Suppressor macrophage treated with lipopolysaccharide for 4 hours (primary cell): ENCODE results near the gene AAGAB.
A peak's percentile ranks its signal among the peaks of the same experiment; 100 is the strongest.

Experiments
- DNase-seq: peaks from one replicate; pipeline ENCODE4 v3.0.0-alpha.2; 2020

Gene AAGAB

DNA sequence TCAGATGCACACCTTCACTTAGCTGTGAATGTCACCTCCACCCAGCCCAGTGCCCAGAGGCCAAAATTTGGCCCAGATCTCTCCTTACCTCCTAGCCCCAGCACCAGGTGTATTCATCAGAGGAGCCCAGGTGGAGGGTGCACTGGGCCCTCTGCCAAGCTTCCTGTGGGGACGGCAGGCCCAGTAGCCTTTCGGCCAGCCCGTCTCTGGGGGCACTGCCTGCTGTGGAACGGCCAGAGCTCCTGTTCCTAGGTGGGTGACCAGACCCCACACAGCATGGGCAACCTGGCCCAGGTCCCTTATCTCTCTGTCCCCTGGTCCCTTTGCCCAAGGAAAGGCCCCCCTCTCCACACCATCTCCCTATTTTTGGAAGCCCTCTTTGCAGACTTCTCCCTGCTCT lies 67.8 kb downstream of the AAGAB start:
- DNase-seq: no peak

GRCh38 chr15:67186226-67186649 lies 68.2 kb downstream of the AAGAB start:
- DNase-seq: peak; percentile 38

DNA sequence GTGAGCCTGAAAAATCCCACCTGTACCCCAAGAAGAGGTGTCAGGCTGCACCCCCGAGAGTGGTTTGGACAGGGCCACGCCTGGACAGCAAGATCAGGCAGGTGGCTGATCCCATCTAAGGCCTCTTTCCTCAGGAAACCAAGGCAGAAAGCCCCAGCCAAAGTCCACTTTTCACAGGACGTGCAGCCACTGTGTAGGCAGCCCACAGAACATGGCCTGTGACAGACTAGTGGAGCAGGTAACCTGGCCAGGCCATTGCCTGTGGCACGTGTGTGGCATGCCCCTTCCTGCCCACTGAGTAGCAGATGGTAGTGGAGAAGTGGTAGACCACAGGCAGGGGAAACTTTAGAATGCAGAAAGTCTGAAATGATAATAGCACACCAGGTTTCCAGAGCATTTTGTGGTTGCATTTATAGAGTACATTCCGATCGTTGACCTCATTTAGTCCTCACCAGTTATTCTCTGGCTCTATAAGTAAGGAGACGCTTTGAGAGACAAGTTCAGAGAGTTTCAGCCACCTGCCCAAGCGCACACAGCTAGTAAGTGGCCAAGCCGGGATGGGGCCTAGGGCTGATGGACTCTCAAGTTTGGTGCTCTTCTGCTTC lies 68.7 kb downstream of the AAGAB start:
- no peak for DNase-seq

DNA sequence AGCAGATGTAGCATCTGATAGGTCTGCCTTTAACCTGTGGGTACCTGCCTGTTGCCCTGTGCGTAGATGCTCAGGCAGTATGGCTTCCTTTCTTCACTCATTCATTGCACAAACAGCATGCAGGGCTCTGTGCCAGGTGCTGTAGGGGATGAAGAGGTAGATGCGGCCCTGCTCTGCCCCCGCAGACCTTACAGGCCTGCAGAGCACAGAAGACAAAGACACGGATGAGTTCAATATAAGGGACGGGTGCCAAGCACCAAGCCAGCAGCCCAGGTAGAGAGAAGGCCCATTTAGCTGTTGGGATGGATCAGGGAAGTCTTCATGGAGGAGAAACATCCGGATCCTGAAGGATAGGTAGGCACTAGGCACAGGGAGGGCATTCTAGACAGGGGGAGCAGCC lies 69.4 kb downstream of the AAGAB start:
- no peak for DNase-seq

- no peak for DNase-seq
Measured at GRCh38 chr15:67184208-67184925, 70.1 kb downstream of the AAGAB start.

DNA sequence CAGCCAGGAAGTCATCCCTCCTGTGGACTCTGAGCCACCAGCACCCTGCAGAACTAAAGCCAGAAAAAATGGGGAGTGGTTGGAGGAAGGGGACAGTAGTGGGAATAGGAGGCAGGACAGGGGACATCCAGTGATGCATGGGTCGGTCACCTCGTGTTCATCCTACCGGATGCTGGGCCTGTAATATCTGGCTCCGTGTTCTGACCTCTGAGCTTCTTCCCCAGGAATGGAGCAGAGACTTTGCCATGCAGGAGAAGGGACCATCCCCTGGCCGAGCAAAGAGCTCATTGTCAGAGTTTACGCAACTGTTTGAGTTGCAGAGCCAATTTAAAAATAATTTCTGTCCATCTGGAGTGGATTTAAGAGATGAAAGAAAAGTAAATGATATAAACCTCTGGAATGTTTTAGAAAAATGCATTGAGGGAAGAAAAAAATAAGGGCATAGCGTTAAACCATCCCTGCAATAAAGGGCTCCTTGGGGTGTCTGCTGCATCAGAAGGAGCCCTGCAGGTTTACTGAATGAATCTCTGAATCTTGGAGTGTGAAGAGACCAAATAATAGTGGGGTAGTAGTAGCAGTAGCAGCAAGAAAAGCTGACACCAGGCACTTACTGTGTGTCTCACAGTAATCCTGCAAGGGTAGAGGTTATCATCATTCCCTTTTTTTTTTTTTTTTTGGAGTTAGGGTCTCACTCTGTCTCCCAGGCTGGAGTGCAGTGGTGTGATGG lies 70.9 kb downstream of the AAGAB start:
- DNase-seq: no peak

DNA sequence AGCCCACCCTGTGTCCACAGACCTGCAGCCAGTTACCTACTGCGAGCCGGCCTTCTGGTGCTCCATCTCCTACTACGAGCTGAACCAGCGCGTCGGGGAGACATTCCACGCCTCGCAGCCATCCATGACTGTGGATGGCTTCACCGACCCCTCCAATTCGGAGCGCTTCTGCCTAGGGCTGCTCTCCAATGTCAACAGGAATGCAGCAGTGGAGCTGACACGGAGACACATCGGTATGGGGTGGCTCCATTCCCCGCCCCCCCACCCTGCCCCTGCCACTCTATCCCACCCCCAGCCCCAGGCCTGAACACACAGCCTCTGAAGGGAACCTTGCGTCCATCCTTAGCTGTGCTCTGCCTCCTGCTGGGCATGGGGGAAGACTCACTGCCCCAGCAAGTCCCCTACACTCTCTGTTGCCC lies 73.2 kb downstream of the AAGAB start:
- no peak for DNase-seq

- DNase-seq: no peak
Measured at GRCh38 chr15:67180514-67181191, 73.8 kb downstream of the AAGAB start.

GRCh38 chr15:67180035-67180434 lies 74.4 kb downstream of the AAGAB start:
- no peak for DNase-seq

DNA sequence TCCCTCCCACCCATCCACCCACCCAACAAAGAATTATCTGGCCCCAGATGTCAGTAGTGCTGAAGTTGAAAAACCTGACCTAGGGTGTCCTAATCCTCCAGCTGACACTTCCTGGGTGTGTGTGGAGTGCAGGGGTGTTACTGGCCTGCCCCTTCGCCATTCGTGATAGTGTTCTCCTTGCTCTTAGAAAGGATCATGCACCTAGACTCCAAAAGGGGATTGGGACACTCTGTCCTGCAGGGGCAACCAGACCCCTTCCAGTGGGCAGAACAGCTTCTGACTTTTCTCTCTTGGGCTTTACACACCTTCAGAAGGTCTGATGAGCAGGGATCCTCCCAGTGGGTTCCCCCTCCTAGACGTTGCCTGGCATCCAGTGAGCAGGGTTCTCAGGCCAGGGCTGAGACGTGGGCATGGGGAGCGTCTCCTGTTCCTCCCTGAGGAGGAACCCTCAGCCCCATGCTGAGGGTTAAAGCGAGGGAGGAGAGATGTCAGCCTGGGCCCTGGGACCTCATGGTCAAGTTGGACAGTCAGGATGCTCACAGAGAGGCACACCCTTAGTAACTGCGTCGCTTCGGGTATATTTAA lies 75.0 kb downstream of the AAGAB start:
- DNase-seq: no peak

DNA sequence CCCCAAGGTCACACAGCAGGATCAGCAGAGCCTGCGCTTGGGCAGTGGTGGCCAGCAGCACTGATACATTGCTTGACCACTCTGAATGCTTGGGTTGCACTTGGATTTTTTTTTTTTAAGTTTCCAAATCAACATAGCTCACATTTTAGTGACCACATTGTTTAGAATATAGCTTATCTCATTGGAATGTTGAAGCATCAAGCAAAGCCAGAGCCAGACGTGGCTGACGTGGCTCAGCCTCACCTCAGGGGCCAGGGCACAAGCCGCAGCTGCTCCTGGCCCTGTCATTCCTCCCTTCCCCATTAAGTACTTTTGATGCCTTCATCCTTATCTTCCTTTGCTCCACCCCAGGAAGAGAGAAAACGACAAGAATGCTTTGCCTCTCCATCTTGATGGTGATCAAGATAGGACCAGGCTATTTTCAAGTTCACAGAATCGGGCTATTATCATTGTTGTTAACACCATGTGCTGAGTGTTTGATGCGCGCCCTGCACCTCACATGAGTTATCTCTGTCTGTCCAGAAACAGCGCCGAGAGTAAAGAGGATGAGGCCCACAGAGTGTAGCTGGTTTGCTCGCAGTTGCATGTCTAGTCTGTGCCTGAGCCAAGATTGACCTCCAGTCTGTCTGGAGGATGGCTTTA lies 75.8 kb downstream of the AAGAB start:
- no peak for DNase-seq

DNA sequence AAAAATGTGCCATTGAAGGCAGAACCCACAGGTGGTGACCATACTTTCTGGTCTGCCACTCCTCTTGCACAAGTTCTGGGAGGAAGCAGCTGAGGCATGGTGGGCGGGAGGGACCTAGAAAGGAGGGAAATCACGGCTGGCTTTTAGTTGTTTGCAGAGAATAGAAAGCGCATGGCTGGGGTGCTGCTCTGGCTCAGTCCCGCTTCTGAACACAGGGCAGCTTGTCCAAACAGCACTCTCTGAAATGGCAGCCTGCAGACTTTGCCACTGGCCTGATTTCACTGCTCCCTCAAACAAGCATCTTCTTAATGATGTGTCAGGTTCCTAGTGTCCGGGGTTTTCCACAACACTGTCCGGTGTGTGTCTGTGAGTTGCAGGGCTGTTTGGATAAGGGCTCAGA lies 76.7 kb downstream of the AAGAB start:
- DNase-seq: peak; percentile 69

DNA sequence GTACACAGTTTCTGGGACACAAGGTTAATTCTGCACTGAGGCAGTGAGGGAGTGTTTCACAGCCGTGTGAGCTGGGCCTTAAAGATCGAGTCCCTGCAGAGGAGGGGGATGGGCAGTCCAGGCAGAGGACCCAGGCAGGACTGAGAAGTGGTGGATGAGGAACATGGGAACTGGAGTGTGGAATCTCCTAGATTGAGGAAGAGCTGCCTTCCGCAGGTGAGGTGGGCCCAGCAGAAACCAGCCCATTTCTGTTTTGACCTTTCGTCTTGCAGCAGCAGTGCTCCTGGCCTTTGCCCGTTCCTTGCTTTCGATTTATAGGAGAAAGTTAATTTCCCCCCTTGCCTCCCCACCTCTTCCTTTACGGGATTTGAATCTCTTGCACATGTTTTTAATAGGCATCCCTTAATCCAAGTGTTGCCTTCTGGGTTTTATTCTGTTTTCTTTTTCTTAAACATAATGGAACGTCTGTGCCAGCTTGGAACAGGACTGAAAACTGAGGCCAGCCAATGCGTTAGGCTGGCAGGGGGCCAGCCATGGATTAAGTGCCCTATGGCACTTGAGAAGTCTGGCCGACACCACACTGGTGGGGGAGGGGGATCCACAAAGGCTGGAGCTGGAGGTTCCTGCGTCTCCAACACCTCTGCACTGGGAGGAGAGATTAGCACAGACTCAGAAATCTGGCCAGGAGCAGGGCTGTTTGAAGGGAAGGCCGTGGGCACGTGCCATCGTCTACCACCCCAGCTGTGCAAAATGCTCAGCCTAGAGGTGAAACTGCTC lies 78.1 kb downstream of the AAGAB start:
- no peak for DNase-seq

- DNase-seq: peak; percentile 95
Measured at GRCh38 chr15:67175643-67176071, 78.8 kb downstream of the AAGAB start.

- no peak for DNase-seq
Measured at GRCh38 chr15:67174864-67175573, 79.4 kb downstream of the AAGAB start.

DNA sequence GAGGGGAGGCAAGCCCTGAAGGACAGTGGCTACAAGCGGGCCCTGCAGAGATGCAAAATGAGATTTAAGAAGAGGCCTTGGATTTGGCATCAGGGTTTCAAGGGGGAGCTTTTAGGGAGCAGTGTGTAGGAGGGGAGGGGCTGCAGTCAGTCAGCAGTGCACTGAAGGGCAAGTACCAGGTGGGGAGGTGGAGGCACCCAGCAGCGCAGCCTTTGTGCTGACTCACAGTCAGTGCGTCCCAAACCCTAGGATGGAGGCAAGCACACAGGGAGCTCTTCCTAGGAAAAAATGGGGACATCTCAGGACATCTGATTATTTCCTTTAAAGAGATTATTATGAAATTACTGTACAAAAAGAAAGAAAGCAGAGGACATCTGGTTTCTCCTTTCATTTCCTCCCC lies 80.0 kb downstream of the AAGAB start:
- no peak for DNase-seq

DNA sequence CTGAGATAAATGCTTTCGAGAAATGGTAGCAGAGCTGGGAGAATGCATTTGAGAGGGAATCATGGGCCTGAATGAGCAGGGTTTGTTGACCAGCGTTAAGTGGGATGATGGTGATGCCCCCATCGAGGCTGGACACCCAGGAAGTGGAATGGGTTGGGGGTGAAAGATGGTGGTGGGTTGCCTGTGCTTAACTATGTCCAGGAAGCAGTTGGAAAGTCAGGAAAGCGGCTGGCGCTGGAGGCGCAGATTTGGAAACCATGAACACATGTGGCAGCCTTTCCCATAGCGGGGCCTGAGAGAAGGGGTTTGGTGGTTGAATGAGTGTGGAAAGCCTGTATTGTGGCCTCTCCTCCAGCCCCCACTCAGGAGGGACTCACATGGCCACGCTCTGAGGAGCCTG lies 80.7 kb downstream of the AAGAB start:
- DNase-seq: no peak

GRCh38 chr15:67173005-67173404 lies 81.5 kb downstream of the AAGAB start:
- DNase-seq: no peak

- no peak for DNase-seq
Measured at GRCh38 chr15:67172172-67172571, 82.3 kb downstream of the AAGAB start.

- DNase-seq: no peak
Measured at GRCh38 chr15:67171471-67171870, 83.0 kb downstream of the AAGAB start.
